GM12874 (cell line): ENCODE results near the gene PLCB4.

Source experiments
- TF ChIP-seq, protein P1 (sequence below): IDR thresholded peaks from 2 replicates; pipeline ENCODE4 v1.5.1; 2011; ENCODE audit warnings: low read depth, mild to moderate bottlenecking, control low read depth, low read length, moderate library complexity; ENCODE audit not compliant: insufficient read depth

PLCB4 gene

DNA sequence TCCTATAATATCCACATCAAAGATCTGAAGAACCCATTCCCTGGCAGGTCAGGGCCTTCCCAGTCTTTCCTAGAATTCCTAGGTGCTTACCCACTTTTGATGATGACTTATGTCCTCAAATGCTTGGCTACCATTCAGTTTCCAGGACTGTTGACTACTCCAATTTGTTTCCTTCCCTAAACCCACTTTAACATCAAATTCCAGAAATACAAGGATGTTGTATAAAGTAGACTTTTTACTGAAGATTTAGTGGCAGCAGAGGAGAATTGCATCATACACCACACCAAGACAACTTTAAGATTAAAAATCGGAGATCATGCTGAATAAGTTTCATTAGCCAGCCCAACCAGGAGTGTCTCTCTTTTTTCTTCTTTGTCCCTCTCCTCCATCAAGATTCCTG, 242.2 kb downstream of the PLCB4 start:
- TF ChIP-seq, protein P1, sequence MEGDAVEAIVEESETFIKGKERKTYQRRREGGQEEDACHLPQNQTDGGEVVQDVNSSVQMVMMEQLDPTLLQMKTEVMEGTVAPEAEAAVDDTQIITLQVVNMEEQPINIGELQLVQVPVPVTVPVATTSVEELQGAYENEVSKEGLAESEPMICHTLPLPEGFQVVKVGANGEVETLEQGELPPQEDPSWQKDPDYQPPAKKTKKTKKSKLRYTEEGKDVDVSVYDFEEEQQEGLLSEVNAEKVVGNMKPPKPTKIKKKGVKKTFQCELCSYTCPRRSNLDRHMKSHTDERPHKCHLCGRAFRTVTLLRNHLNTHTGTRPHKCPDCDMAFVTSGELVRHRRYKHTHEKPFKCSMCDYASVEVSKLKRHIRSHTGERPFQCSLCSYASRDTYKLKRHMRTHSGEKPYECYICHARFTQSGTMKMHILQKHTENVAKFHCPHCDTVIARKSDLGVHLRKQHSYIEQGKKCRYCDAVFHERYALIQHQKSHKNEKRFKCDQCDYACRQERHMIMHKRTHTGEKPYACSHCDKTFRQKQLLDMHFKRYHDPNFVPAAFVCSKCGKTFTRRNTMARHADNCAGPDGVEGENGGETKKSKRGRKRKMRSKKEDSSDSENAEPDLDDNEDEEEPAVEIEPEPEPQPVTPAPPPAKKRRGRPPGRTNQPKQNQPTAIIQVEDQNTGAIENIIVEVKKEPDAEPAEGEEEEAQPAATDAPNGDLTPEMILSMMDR, result no peak

DNA sequence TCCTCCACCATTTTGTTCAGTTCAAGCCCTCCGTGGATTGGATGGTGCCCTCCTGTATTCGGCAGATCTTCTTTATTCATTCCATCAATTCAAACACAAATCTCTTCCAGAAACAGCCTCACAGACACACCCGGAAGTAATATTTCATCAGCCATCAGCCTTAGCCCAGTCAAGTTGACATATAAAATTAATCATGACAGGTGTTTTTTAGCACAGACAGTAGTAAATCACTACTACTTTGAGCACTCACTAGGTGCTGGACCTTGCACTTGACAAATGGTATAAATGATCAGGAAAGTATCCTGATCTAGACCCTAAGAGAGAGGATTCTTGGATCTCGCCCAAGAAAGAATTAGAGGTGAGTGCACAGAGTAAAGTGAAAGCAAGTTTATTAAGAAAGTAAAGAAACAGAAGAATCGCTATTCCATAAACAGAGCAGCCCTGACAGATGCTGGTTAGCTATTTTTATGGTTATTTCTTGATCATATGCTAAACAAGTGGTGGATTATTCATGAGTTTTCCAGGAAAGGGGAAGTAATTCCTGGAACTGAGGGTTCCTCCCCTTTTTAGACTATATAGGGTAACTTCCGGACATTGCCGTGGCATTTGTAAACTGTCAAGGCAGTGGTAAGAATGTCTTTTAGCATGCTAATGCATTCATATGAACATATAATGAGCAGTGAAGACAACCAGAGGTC, 250.9 kb downstream of the PLCB4 start:
- TF ChIP-seq, protein P1, result no peak

DNA sequence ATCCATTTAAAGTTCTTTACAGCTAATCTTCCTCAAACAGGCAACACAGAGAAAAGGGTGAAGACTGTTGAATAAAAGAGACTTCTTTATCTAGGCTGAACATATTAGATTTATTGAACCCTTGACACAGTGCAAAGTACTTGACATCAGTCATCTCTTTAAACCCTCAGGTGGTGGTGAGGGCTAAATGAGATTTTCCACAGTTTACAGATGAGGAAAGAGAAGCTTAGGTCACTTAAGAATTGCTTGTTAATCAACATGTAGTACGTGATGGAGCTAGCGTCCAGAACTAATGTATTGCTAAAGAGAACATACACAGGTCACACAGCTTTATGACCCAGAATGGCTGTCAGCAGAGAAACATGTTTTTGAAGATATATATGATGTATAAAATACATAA, 252.1 kb downstream of the PLCB4 start:
- TF ChIP-seq, protein P1, result no peak

DNA sequence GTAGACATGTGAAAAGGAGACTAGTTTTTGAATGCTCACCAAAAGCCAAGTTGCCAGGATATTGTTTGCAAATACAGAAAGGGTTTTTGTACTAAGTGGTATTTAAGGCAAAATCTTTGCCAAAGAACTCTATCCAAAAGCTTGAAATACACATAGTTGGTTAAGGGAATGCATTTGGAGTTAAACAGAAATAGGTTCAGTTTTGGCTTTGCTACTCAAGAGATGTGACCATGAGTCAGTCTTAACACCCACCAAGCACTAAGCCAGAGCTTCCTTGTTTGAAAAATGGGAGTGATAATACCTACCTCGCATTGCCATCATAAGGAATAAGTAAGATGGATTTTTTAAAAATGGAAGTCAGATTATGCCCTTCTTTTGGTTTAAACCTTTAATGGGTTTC, 253.8 kb downstream of the PLCB4 start:
- TF ChIP-seq, protein P1, result no peak

DNA sequence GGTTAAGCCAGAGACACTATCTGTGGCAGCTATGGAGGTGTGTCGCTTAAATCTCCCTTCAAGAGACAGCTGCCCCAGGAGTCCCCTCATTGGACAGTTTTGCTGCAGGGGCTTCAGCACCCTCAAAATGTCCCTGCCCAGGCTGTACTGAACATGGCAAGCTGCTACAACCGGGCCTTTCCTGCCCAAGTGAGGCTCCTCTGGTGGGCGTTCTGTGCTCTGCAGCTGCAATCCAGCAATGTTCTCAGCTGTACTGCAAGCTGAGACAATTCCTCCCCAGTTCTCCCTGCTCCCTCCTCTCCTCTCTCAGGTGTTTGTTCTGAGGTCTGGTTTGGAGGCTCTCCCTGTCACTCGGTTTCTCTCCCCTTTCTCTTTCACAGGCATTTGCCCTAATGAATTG, 254.7 kb downstream of the PLCB4 start:
- TF ChIP-seq, protein P1, result peak; percentile 33; the same call in 1 of the 2 replicates

DNA sequence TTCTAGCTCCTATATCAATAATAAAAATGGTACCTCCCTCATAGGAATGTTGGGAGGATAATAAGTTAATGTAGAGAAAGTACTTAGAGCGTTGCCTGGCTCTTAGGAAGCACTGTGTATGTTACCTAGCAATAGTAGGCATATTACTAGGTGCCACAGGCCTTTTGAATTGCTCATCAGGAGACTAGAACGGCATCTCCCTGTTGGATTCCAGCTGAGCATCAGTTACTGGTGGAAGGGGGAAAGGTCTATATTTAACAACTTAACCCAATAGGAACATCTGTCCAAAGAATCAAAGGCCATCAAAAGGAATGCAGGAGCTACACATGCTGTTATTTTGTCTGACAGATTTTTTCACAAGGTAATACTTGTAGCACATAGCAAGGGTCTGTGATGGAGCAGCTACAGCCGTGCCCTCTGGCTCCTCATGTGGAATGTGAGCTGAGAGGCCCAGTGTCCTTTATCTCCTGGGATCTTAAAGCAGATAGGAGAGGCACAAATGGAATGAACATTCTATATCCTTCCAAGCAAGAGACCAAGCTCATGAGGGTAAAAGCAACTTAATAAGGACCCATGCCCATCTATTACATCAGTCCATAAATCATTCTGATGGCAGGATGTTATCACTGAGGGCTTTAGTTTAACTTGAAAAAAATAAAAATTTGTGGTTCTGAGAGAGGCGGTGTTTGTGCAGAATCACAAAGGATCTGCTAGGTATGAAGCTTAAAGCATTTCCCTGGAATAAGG, 260.6 kb downstream of the PLCB4 start:
- TF ChIP-seq, protein P1, result no peak

DNA sequence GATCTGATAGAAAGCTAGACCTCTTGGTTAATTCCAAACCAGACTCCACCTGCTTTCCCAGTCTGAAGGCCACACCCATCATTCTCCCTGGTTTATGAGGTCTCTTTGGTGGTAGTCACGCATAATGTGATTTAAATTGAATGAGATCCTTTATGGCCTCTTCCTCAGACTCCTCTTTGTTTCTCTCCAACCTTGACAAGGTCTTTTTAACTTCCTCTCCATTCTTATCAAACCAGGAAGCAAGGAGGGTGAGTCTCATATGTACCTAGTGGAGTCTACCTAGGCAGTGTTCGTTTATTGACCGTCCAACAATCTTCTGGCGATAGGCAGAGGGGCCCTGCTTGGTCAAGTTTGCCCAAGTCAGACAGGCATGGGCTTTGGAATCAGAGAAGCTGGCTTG, 261.3 kb downstream of the PLCB4 start:
- TF ChIP-seq, protein P1, result no peak
